ENCODE measurements around the gene ZHX3.

ZHX3 gene

GRCh38 chr20:41350408-41350962 lies 33.0 kb upstream of the ZHX3 start:
- Histone ChIP-seq H3K36me3 (ENCODE audit: control insufficient read depth, low read depth, low read length) (no peaks in the 10 kb centered on the region), H3K27me3 (ENCODE audit: control insufficient read depth, insufficient read depth, low read length) (no peaks in the 10 kb centered on the region)

GRCh38 chr20:41349943-41350342 lies 32.4 kb upstream of the ZHX3 start:
- Histone ChIP-seq H3K9me3 (ENCODE audit: control insufficient read depth, low read depth, low read length) (no peaks in the 10 kb centered on the region), H3K4me1 (ENCODE audit: control insufficient read depth, low read depth, low read length) (no peaks in the 10 kb centered on the region), H3K27me3 (ENCODE audit: control insufficient read depth, insufficient read depth, low read length) (no peaks in the 10 kb centered on the region), H3K36me3 (ENCODE audit: control insufficient read depth, low read depth, low read length) (no peaks in the 10 kb centered on the region), H3K27ac (ENCODE audit: low read length) (no peak overlapping the region), H3K4me3 (ENCODE audit: low read length) (no peak overlapping the region), H3K9ac (ENCODE audit: low read length) (no peak overlapping the region)

More at GRCh38 chr20:41350408-41350962, 33.0 kb upstream of the ZHX3 start:
- Histone ChIP-seq H3K27ac (ENCODE audit: low read length) (no peak overlapping the region), H3K9me3 (ENCODE audit: control insufficient read depth, low read depth, low read length) (no peaks in the 10 kb centered on the region), H3K9ac (ENCODE audit: low read length) (no peak overlapping the region), H3K4me1 (ENCODE audit: control insufficient read depth, low read depth, low read length) (no peaks in the 10 kb centered on the region), H3K4me3 (ENCODE audit: low read length) (no peak overlapping the region)

DNA sequence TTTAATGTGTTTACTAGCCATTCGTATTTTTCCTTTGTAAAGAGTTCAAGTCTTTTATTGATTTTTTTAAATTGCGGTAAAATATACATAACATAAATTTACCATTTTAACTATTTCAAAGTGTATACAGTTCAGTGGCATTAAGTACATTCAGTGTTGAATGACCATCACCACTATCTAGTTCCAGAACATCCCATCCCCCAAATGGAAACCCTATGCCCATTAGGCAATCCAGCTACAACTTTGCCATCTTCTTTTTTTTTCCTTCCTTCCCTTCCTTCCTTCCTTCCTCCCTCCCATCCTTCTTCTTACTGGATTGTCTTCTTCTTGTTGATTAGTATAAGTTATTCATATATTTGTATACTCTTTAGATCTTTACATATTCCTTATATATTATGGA lies 31.7 kb upstream of the ZHX3 start:
- Histone ChIP-seq H3K27me3 (ENCODE audit: control insufficient read depth, insufficient read depth, low read length) (no peaks in the 10 kb centered on the region), H3K4me3 (ENCODE audit: low read length) (no peak overlapping the region), H3K9ac (ENCODE audit: low read length) (no peak overlapping the region), H3K9me3 (ENCODE audit: control insufficient read depth, low read depth, low read length) (no peaks in the 10 kb centered on the region), H3K4me1 (ENCODE audit: control insufficient read depth, low read depth, low read length) (no peaks in the 10 kb centered on the region), H3K36me3 (ENCODE audit: control insufficient read depth, low read depth, low read length) (no peaks in the 10 kb centered on the region), H3K27ac (ENCODE audit: low read length) (no peak overlapping the region)

DNA sequence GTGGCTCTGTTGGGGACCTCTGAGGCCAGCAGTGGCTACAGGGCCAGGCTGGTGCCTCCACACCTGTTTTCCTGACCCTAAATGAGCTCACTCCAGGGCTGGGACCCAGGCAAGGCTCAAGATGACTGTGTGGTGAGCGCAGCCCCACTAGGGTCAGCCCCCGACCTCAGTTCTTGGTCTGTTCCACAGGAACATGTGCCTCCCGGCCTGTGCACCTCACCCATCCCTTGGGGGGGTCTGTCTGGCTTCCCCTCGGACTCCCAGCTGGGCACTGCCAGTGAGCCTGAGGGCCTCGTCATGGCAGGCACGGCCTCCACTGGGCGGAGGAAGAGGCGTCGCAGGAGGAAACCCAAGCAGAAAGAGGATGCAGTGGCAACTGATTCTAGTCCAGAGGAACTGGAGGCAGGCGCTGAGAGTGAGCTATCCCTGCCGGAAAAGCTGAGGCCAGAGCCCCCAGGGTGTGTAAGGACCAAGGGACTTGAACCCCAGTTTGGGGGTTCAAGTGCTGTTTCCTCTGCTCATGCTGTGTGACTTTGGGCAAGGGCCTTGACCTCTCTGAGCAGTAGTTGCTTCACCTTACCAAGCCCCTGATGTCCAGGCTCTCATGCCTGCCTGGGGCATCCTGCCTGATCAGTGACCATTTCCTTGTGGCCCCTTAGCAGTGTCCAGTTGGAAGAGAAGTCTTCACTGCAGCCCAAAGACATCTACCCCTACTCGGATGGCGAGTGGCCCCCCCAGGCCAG lies 31.1 kb upstream of the ZHX3 start:
- H3K36me3 ChIP-seq (ENCODE audit: control insufficient read depth, low read depth, low read length): no peaks in the 10 kb centered on the region
- H3K9ac ChIP-seq (ENCODE audit: low read length): no peak overlapping the region
- no peaks in the 10 kb centered on the region for H3K27me3 ChIP-seq (ENCODE audit: control insufficient read depth, insufficient read depth, low read length)
- H3K4me1 ChIP-seq (ENCODE audit: control insufficient read depth, low read depth, low read length): no peaks in the 10 kb centered on the region
- H3K27ac ChIP-seq (ENCODE audit: low read length): no peak overlapping the region
- no peaks in the 10 kb centered on the region for H3K9me3 ChIP-seq (ENCODE audit: control insufficient read depth, low read depth, low read length)
- H3K4me3 ChIP-seq (ENCODE audit: low read length): no peak overlapping the region

GRCh38 chr20:41347523-41348429 lies 30.2 kb upstream of the ZHX3 start:
- Histone ChIP-seq H3K4me1 (ENCODE audit: control insufficient read depth, low read depth, low read length) (no peaks in the 10 kb centered on the region), H3K36me3 (ENCODE audit: control insufficient read depth, low read depth, low read length) (no peaks in the 10 kb centered on the region), H3K9ac (ENCODE audit: low read length) (no peak overlapping the region), H3K4me3 (ENCODE audit: low read length) (no peak overlapping the region), H3K9me3 (ENCODE audit: control insufficient read depth, low read depth, low read length) (no peaks in the 10 kb centered on the region), H3K27me3 (ENCODE audit: control insufficient read depth, insufficient read depth, low read length) (no peaks in the 10 kb centered on the region), H3K27ac (ENCODE audit: low read length) (no peak overlapping the region)

DNA sequence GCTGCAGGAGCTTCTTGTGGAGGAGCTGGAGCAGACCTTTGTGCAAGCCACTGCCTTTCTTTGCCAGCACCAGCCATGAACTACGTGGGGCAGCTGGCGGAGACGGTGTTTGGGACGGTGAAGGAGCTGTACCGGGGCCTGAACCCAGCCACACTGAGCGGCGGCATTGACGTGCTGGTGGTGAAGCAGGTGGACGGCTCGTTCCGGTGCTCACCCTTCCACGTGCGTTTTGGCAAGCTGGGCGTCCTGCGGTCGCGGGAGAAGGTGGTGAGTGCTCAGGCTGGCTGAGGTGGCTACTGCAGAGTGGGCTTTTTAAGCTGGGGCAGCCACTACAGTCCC lies 28.2 kb upstream of the ZHX3 start:
- H3K9me3 ChIP-seq (ENCODE audit: control insufficient read depth, low read depth, low read length): no peaks in the 10 kb centered on the region
- H3K4me3 ChIP-seq (ENCODE audit: low read length): no peak overlapping the region
- H3K27ac ChIP-seq (ENCODE audit: low read length): no peak overlapping the region
- H3K9ac ChIP-seq (ENCODE audit: low read length): no peak overlapping the region
- no peaks in the 10 kb centered on the region for H3K36me3 ChIP-seq (ENCODE audit: control insufficient read depth, low read depth, low read length)
- no peaks in the 10 kb centered on the region for H3K4me1 ChIP-seq (ENCODE audit: control insufficient read depth, low read depth, low read length)
- no peaks in the 10 kb centered on the region for H3K27me3 ChIP-seq (ENCODE audit: control insufficient read depth, insufficient read depth, low read length)

- Histone ChIP-seq H3K27ac (ENCODE audit: low read length) (no peak overlapping the region), H3K4me3 (ENCODE audit: low read length) (no peak overlapping the region), H3K4me1 (ENCODE audit: control insufficient read depth, low read depth, low read length) (no peaks in the 10 kb centered on the region), H3K9ac (ENCODE audit: low read length) (no peak overlapping the region), H3K27me3 (ENCODE audit: control insufficient read depth, insufficient read depth, low read length) (no peaks in the 10 kb centered on the region), H3K36me3 (ENCODE audit: control insufficient read depth, low read depth, low read length) (no peaks in the 10 kb centered on the region), H3K9me3 (ENCODE audit: control insufficient read depth, low read depth, low read length) (no peaks in the 10 kb centered on the region)
Measured at GRCh38 chr20:41344938-41345728, 27.6 kb upstream of the ZHX3 start.

GRCh38 chr20:41344477-41344876 lies 26.9 kb upstream of the ZHX3 start:
- Histone ChIP-seq H3K4me3 (ENCODE audit: low read length) (no peak overlapping the region), H3K9me3 (ENCODE audit: control insufficient read depth, low read depth, low read length) (no peaks in the 10 kb centered on the region), H3K27ac (ENCODE audit: low read length) (no peak overlapping the region), H3K9ac (ENCODE audit: low read length) (no peak overlapping the region), H3K27me3 (ENCODE audit: control insufficient read depth, insufficient read depth, low read length) (peaks cover 2% of the 10 kb centered on the region), H3K4me1 (ENCODE audit: control insufficient read depth, low read depth, low read length) (peaks cover 2% of the 10 kb centered on the region), H3K36me3 (ENCODE audit: control insufficient read depth, low read depth, low read length) (no peaks in the 10 kb centered on the region)

DNA sequence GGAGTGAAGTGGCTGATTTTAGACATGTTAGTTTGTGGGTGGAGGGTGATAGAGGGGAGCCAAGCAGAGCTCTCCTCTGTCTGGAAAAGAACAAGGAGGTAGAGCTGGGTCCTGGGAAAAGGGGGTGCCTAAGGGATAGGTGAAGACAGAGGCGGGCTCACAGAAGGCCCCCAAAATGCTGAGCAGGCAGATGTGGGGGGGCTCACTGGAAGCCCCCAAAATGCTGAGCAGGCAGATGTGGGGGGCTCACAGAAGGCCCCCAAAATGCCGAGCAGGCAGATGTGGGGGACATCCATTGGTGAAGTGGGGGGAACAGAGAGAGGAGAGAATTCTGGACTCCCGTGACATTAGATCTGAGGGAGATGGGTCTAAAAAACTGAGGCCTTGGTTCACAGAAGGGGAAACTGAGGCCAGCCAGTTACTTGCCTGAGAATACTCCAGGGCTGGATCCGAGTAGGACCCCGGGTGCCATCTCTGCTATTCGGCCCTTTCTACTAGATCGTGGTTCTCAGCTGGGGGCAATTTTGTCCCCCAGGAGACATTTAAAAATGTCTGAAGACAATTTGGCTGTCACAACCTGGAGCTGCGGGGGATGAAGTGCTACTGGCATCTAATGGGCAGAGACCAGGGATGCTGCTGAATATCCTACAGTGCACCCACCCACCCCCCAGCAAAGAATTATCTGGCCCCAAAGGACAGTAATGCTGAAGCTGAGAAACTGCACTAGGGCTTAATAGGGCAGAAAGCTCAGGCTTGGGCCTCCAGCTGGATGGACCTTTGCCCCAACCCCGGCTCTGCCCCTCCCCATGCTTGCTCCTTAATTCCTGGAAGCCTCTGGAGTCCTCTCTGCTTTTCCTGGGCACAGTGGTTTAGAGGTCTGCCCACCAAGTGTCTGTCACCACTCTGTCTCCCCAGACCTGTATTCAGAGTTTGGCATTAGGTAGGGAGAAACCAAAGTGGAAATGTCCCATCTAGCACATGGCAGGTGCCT lies 25.2 kb upstream of the ZHX3 start:
- H3K27me3 ChIP-seq (ENCODE audit: control insufficient read depth, insufficient read depth, low read length): peaks cover 10% of the 10 kb centered on the region
- peaks cover 3% of the 10 kb centered on the region for H3K4me1 ChIP-seq (ENCODE audit: control insufficient read depth, low read depth, low read length)
- H3K27ac ChIP-seq (ENCODE audit: low read length): no peak overlapping the region
- no peaks in the 10 kb centered on the region for H3K36me3 ChIP-seq (ENCODE audit: control insufficient read depth, low read depth, low read length)
- H3K9ac ChIP-seq (ENCODE audit: low read length): no peak overlapping the region
- H3K9me3 ChIP-seq (ENCODE audit: control insufficient read depth, low read depth, low read length): no peaks in the 10 kb centered on the region
- H3K4me3 ChIP-seq (ENCODE audit: low read length): no peak overlapping the region

- no peak within 1 kb of the TSS for H3K9ac ChIP-seq (ENCODE audit: low read length)
- H3K9me3 ChIP-seq (ENCODE audit: control insufficient read depth, low read depth, low read length): no peaks in the 10 kb centered on the region
- peak within 1 kb of the TSS; percentile 62 for H3K4me3 ChIP-seq (ENCODE audit: low read length)
- no peak within 1 kb of the TSS for H3K27ac ChIP-seq (ENCODE audit: low read length)
- peaks cover 3% of the 10 kb centered on the region for H3K4me1 ChIP-seq (ENCODE audit: control insufficient read depth, low read depth, low read length)
- peaks cover 10% of the 10 kb centered on the region for H3K27me3 ChIP-seq (ENCODE audit: control insufficient read depth, insufficient read depth, low read length)
- no peaks in the 10 kb centered on the region for H3K36me3 ChIP-seq (ENCODE audit: control insufficient read depth, low read depth, low read length)
Measured at GRCh38 chr20:41340327-41341055, 23.0 kb upstream of the ZHX3 start, which contains the start of gene LPIN3. TSS of gene LPIN3 (plus strand) at chr20:41340821. CDS start at chr20:41345804, 4,983 bp downstream.

Data from iPS-18a (cell line).